ENCODE results near the gene PARK7. TPM values are rescaled to one million over a fixed set of nuclear protein-coding genes. Genes with fewer than 3 reads are reported as not detected.

PARK7 gene
- total and polyA plus RNA-seq, 7 donors, result 176 to 270 (median 243) TPM

GRCh38 chr1:8026976-8027747 lies 65.7 kb downstream of the PARK7 start:
- Histone ChIP-seq H3K27me3 (no peaks in the 10 kb centered on the region), H3K9me3 (no peaks in the 10 kb centered on the region), H3K36me3 (no peaks in the 10 kb centered on the region), H3K4me3 (peak overlapping the region; percentile 50 to 97 (median 84)), H3K27ac (peak overlapping the region; percentile 96 to 99 (median 97)), H3K4me1 (peaks cover 3 to 60% (median 50%) of the 10 kb centered on the region in 4 donors)
- intact Hi-C loops (cut with DNase I), result loop anchor here (2.0 to 5.0 kb wide), 2 partner anchors 94 to 175 kb away; no protein-coding TSS in a partner anchor
- peak; percentile 79 for DNase-seq
- TF ChIP-seq POLR2AphosphoS5 (IDR thresholded peaks at IDR 0.05), result no peak
- no peak for TF ChIP-seq CTCF (IDR thresholded peaks at IDR 0.05)
- no peak for TF ChIP-seq POLR2A (IDR thresholded peaks at IDR 0.05)
- TF ChIP-seq EP300 (IDR thresholded peaks at IDR 0.05), result no peak
- WGBS, 2 donors, result 29 to 61% methylated on average over 25 of the region's 25 CpGs

GRCh38 chr1:8027748-8028570 lies 66.4 kb downstream of the PARK7 start:
- Histone ChIP-seq H3K4me3 (peak overlapping the region in 1 of 4 donors; percentile 82), H3K27ac (peak overlapping the region; percentile 96 to 99 (median 97)), H3K27me3 (no peaks in the 10 kb centered on the region), H3K4me1 (peaks cover 3 to 60% (median 44%) of the 10 kb centered on the region in 4 donors), H3K36me3 (no peaks in the 10 kb centered on the region), H3K9me3 (no peaks in the 10 kb centered on the region)
- 18 to 55% methylated on average over 8 of the region's 8 CpGs for WGBS, 2 donors
- DNase-seq, result no peak
- TF ChIP-seq CTCF (IDR thresholded peaks at IDR 0.05) (no peak), POLR2A (IDR thresholded peaks at IDR 0.05) (no peak), EP300 (IDR thresholded peaks at IDR 0.05) (no peak), POLR2AphosphoS5 (IDR thresholded peaks at IDR 0.05) (peak; percentile 7 to 29 (median 12))
- intact Hi-C loops (cut with DNase I), result loop anchor here (1.0 to 5.0 kb wide), 3 partner anchors 93 to 286 kb away; no protein-coding TSS in a partner anchor

- DNase-seq, result no peak
- intact Hi-C loops (cut with DNase I), result loop anchor here (1.0 to 5.0 kb wide), 2 partner anchors 174 to 286 kb away; no protein-coding TSS in a partner anchor
- Histone ChIP-seq H3K36me3 (no peaks in the 10 kb centered on the region), H3K9me3 (no peaks in the 10 kb centered on the region), H3K4me1 (peaks cover 3 to 55% (median 38%) of the 10 kb centered on the region in 4 donors), H3K27me3 (no peaks in the 10 kb centered on the region), H3K4me3 (no peak overlapping the region), H3K27ac (peak overlapping the region; percentile 96 to 99 (median 97))
- WGBS, 2 donors, result 53 to 58% methylated on average over 1 of the region's 1 CpG
- TF ChIP-seq EP300 (IDR thresholded peaks at IDR 0.05), result no peak
- TF ChIP-seq POLR2AphosphoS5 (IDR thresholded peaks at IDR 0.05), result no peak
- TF ChIP-seq POLR2A (IDR thresholded peaks at IDR 0.05), result no peak
- TF ChIP-seq CTCF (IDR thresholded peaks at IDR 0.05), result no peak
These were observed 67.0 kb downstream of the PARK7 start for GRCh38 chr1:8028571-8028910.

- Histone ChIP-seq H3K36me3 (no peaks in the 10 kb centered on the region), H3K27me3 (no peaks in the 10 kb centered on the region), H3K27ac (peak overlapping the region; percentile 33 to 96 (median 38)), H3K4me3 (no peak overlapping the region), H3K9me3 (no peaks in the 10 kb centered on the region), H3K4me1 (peaks cover 3 to 44% (median 24%) of the 10 kb centered on the region in 4 donors)
- DNase-seq, result no peak
- no peak for TF ChIP-seq EP300 (IDR thresholded peaks at IDR 0.05)
- peak; percentile 41 to 70 (median 61) for TF ChIP-seq CTCF (IDR thresholded peaks at IDR 0.05)
- WGBS, 2 donors, result 76 to 84% methylated on average over 9 of the region's 9 CpGs
- intact Hi-C loops (cut with DNase I), result loop anchor here (5.0 kb wide), 1 partner anchor 186 kb away; no protein-coding TSS in a partner anchor
These were observed 69.8 kb downstream of the PARK7 start for GRCh38 chr1:8031176-8031785.

Data from sigmoid colon (tissue), 7 donors.